Activated T-helper 2 cell treated with anti-CD3 and anti-CD28 coated beads, Interferon-gamma antibody, Interleukin-2, Interleukin-4, amounts not matched to agents 10 μg/mL and 5 μg/mL and 100 μg/mL, durations not matched to agents 14 hours and 24 hours and 36 hours (primary cell): ENCODE results near the gene HTR6. TPM values are rescaled to one million over a fixed set of nuclear protein-coding genes. Genes with fewer than 3 reads are reported as not detected.
A peak's percentile ranks its signal among the peaks of the same experiment; 100 is the strongest.

Source experiments
- DNase-seq: peaks from one replicate; pipeline ENCODE4 v3.0.0; 2021; ENCODE audit warnings: low spot score
- H3K27ac Mint-ChIP-seq: one replicate; pipeline ENCODE4 v1.8.0; 2021; ENCODE audit warnings: mixed read lengths
- H3K27me3 Mint-ChIP-seq: one replicate; pipeline ENCODE4 v1.8.0; 2021; ENCODE audit warnings: low read depth, mixed read lengths
- H3K36me3 Mint-ChIP-seq: one replicate; pipeline ENCODE4 v1.8.0; 2021; ENCODE audit warnings: low read depth, mixed read lengths
- H3K4me1 Mint-ChIP-seq: one replicate; pipeline ENCODE4 v1.8.0; 2021; ENCODE audit warnings: low read depth, mixed read lengths
- H3K4me3 Mint-ChIP-seq: one replicate; pipeline ENCODE4 v1.8.0; 2021; ENCODE audit warnings: low read depth, mild to moderate bottlenecking, moderate library complexity, mixed read lengths
- H3K9me3 Mint-ChIP-seq: one replicate; pipeline ENCODE4 v1.8.0; 2021; ENCODE audit warnings: mixed read lengths
- intact Hi-C: fragments of 100-400 bp; cut with micrococcal nuclease; formaldehyde crosslinking; loops from one replicate; pipeline ENCODE4 v1.15.1; 2023
- total RNA-seq: library from RNA; stranded (reverse); gene quantifications from 2 replicates; pipeline ENCODE4 v1.2.3, GENCODE V29; 2022

The HTR6 gene
- total RNA-seq, 1 donor from 2014 or later: not detected

DNA sequence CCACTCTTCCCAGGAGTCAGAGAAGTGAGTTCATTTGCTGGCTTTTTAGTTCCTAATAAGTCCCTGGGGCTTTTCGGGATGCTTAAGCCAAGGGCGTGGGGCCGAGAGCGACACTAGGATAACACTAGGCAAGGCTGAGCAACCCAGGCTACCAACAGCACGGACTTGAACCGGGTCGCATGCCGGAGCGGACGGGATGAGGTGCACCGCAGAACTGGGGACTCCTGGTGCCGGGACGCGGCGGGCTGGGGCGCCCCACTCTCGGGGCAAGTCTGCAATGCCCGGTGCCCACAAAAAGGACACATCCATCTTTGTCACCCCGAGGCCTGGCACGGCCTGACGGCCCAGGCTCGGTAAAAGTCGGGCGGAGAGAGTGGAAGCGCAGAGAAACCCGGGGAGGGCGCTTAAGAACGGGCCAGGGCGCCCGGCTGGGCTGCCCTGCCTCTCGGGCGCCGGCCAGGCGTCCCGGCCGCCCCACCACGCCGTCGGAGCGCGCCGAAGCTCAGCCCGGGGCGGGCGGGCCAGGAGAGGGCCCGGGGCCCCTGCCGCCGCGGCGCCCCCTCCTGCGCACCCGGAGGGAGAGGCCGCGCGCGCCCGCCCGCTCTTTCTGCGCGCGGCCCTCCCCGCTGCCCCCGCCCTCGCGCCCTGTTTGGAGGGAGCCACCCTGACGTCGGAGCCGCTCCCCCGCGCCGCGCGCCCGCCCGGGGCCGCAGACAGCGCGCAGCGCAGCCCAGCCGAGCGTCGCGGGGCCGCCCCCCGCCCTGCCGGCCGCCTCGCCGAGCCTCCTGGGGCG, 20.9 kb upstream of the HTR6 start, which contains the start of gene NBL1:
Gene NBL1, plus strand, starts transcription at position 710 of the 793 bp plus-strand sequence. CDS start 10,720 bp downstream, outside the sequence.
- Mint-ChIP-seq H3K9me3 (no peaks in the 10 kb centered on the region), H3K27ac (peak within 1 kb of the TSS; percentile 83), H3K27me3 (peaks cover 17% of the 10 kb centered on the region), H3K36me3 (peaks cover 3% of the 10 kb centered on the region), H3K4me1 (peaks cover 28% of the 10 kb centered on the region), H3K4me3 (peak within 1 kb of the TSS; percentile 98)
- peak; percentile 71 for DNase-seq
- intact Hi-C loops: loop anchor here (2.0 kb wide), 2 partner anchors 47 to 253 kb away; a partner anchor contains a TSS

DNA sequence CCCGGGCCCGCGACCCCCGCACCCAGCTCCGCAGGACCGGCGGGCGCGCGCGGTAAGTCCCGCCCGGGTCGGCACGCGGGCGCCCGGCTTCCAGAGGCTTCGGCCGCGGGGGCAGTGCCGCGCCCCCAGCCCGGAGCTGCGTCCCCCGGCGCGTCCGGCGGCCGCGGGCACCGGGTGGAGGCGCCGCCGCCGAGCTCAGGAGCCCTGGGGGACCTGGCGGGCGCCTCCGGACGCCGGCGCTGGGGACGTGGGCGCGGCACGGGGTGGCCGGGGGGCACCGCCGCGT, 20.3 kb upstream of the HTR6 start:
- no peak overlapping the region for H3K4me3 Mint-ChIP-seq
- peaks cover 28% of the 10 kb centered on the region for H3K4me1 Mint-ChIP-seq
- intact Hi-C loops: loop anchor here (2.0 kb wide), 2 partner anchors 48 to 254 kb away; a partner anchor contains a TSS
- H3K27ac Mint-ChIP-seq: no peak overlapping the region
- peaks cover 3% of the 10 kb centered on the region for H3K36me3 Mint-ChIP-seq
- H3K27me3 Mint-ChIP-seq: peaks cover 17% of the 10 kb centered on the region
- no peak for DNase-seq
- no peaks in the 10 kb centered on the region for H3K9me3 Mint-ChIP-seq

DNA sequence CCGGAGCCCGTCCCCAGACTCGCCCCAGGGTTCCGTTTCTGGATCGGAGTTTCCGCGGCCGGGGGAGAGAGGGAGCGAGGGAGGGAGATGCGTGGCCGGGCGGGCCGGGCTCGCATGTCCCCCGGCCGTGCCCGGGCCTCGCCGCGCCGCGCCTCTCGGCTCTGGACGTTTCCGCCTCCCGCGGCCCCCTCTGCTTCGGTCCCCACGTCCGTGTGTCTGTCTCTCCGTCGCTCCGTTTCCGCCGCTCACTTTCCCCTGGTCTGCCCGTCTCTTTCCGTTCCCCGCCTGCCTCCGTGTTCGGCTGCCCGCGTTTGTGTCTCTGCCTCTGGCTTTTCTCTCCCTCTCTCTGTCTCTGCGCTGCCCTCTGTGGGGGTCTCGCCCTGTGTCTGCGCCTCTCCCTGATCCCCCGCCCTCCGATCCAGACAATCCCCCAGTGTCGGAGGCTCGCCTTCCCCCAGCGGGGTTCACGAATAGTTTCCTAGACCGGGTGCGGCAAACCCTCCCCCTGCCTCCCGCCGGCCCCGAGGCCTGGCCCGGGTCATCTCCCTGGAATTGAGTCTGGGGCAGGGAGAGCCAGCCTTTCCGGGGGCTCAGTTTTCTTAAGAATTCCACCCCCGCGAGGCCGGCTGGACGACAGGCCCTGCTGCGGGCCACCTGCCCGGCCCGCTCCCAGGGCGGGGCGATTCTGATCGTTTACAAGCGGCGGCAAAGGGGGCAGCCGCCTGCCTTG, 19.8 kb upstream of the HTR6 start:
- Mint-ChIP-seq H3K9me3 (no peaks in the 10 kb centered on the region), H3K27me3 (peaks cover 17% of the 10 kb centered on the region), H3K4me3 (peak overlapping the region; percentile 98), H3K27ac (peak overlapping the region; percentile 83), H3K4me1 (peaks cover 28% of the 10 kb centered on the region), H3K36me3 (peaks cover 3% of the 10 kb centered on the region)
- intact Hi-C loops: loop anchor here (2.0 kb wide), 2 partner anchors 48 to 254 kb away; a partner anchor contains a TSS
- peak; percentile 40 for DNase-seq

DNA sequence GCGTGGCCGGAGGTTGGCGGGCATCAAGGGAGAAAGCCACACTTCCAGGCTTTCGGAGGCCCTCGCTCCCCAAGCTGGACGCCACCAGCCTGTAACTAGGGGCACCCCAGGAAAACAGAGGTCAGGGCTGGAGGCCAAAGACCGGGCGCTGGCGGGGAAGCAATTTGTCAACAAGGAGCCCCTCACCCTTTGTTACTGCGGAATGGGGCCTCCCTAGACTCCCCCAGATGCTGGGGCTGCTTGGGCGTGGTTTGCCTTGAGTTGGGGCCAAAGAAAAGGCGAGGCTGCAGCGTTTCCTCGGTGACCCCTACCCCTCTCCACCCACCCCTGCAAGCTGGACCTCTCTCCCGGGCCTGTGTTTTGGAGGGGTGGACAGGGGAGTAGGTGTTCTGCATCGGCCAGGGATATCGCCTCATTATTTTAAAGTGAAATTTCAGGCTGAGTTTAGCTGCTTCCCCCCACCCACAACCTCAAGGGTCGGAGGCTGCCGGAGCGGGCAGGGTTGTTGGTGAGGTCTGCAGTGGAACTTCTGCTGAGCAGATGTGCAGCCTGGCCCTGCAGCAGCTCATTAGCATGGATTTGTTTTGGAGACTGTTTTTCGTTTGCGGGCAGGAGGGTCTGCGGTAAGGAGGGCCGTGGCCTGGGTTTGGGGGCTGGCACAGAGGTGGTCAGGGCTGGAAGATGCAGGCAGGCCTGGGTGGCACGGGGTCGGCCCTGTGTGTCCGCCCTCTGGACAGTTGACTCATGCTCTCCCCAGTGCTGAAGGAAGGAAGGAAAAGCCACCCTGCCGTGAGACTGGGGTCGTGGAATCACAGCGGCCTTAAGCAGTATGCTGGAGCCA, 19.0 kb upstream of the HTR6 start:
- Mint-ChIP-seq H3K27ac (no peak overlapping the region), H3K9me3 (no peaks in the 10 kb centered on the region), H3K36me3 (peaks cover 3% of the 10 kb centered on the region), H3K4me1 (peaks cover 31% of the 10 kb centered on the region), H3K27me3 (peaks cover 17% of the 10 kb centered on the region), H3K4me3 (peak overlapping the region; percentile 98)
- intact Hi-C loops: loop anchor here (2.0 kb wide), 2 partner anchors 49 to 255 kb away; a partner anchor contains a TSS
- no peak for DNase-seq

DNA sequence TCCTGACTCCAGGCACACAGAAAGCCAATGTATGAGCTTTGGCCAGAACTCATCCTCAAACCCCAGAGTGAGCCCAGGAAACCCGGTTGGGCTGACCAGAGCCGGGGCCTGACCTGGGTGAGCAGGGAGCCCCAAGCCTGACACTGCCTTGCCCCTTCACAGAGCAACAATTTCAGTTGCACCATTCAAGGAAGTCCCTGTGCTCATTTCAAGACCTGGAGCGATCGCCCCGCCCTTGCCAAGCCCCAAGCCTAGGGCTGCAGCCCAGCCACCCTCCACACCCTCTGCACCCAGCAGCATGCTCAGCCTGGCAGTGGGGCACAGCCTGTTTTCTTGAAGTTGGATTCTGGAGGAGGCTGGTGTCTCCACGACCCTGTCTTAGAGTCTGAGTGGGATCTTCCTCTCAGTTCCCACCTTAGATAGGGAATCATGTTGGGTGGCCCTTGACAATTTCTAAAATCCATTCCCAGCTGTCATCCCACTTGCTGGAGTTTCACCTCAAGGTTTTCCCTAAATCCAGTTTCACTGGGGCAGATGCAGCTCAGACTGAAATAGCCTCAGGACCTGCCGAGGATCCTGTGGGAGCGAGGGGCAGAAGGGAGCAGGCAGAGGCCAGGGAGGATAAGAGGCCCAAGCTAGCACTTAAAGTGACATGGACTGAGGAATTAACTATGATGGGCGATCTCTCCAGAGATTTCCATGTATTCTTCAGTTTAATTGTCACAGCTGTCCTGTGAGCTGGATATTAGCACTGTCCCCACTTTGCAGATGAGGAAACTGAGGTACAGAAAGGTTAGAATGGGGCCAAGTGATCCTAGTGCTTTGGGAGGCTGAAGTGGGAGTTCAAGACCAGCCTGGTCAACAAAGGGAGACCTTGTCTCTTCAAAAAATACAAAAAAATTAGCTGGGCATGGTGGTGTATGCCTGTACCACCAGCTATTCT, 18.0 kb upstream of the HTR6 start:
- Mint-ChIP-seq H3K4me3 (peak overlapping the region; percentile 98), H3K4me1 (peaks cover 32% of the 10 kb centered on the region), H3K9me3 (no peaks in the 10 kb centered on the region), H3K27ac (no peak overlapping the region), H3K27me3 (peaks cover 12% of the 10 kb centered on the region), H3K36me3 (peaks cover 3% of the 10 kb centered on the region)
- intact Hi-C loops: no loop called here
- no peak for DNase-seq

DNA sequence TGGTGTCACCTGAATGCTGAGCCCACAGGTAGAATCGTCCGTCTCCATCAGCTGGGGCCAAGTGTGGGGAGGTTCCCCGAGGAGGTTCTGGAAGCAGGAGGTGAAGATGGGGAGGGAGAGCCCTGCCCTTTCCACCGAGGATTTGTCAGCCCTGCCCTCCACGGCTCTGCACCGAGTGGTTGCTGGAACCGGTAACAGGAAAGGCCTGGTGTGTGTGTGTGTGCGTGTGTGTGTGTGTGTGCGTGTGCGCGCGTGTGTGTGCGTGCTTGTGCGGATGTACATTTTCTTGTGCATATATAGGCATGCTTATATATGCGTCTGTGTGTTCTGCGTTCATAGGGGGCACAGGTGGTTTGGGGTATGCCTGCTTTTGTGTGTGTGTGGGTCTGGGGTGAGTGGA, 17.0 kb upstream of the HTR6 start:
- H3K27me3 Mint-ChIP-seq: peaks cover 9% of the 10 kb centered on the region
- H3K4me3 Mint-ChIP-seq: no peak overlapping the region
- intact Hi-C loops: no loop called here
- peaks cover 32% of the 10 kb centered on the region for H3K4me1 Mint-ChIP-seq
- H3K9me3 Mint-ChIP-seq: no peaks in the 10 kb centered on the region
- DNase-seq: peak; percentile 33
- no peak overlapping the region for H3K27ac Mint-ChIP-seq
- peaks cover 3% of the 10 kb centered on the region for H3K36me3 Mint-ChIP-seq

DNA sequence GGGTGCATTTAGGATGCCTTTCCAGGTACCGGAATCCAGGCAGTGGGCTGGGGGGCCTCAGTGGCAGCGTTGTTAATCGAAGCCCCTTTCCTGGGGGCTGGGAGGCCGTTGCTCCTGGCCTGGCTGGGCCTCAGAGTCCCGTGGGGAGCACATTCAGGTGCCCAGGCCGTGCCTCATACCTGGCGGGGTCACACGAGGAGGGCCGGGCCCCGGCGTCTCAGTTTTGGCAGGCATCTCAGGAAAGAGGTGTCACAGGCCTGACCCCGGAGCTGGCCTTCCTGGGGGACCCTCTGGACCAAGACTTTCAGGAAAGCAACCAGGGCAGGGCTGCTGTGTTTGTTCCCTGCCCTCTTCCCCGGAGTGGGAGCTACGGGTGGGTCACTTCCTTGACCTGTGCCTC, 16.4 kb upstream of the HTR6 start:
- Mint-ChIP-seq H3K36me3 (peaks cover 3% of the 10 kb centered on the region), H3K4me1 (peaks cover 29% of the 10 kb centered on the region), H3K9me3 (no peaks in the 10 kb centered on the region), H3K27me3 (peaks cover 3% of the 10 kb centered on the region), H3K27ac (no peak overlapping the region), H3K4me3 (no peak overlapping the region)
- DNase-seq: no peak
- intact Hi-C loops: no loop called here

DNA sequence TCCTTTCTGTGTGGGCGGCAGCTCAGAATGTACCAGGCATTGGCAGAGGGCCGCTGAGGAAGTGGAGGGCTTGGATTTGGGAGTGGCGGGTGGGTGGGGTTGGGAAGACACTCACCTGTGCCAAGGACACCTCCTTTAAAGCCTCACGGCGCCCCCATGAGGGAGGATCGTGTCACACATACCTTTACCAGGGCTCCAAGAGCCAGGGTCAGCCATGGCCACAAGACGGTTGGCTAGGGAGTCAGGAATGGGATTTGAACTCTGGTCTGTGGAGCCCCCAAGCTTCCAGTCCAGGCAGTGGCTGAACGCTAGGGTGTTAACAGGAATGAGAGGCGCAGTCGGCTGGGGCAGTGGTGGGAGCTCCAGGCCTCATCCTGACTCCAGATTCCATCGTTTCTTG, 16.0 kb upstream of the HTR6 start:
- no peak for DNase-seq
- Mint-ChIP-seq H3K27me3 (no peaks in the 10 kb centered on the region), H3K9me3 (no peaks in the 10 kb centered on the region), H3K27ac (no peak overlapping the region), H3K4me3 (no peak overlapping the region), H3K36me3 (peaks cover 3% of the 10 kb centered on the region), H3K4me1 (peaks cover 29% of the 10 kb centered on the region)
- intact Hi-C loops: no loop called here

DNA sequence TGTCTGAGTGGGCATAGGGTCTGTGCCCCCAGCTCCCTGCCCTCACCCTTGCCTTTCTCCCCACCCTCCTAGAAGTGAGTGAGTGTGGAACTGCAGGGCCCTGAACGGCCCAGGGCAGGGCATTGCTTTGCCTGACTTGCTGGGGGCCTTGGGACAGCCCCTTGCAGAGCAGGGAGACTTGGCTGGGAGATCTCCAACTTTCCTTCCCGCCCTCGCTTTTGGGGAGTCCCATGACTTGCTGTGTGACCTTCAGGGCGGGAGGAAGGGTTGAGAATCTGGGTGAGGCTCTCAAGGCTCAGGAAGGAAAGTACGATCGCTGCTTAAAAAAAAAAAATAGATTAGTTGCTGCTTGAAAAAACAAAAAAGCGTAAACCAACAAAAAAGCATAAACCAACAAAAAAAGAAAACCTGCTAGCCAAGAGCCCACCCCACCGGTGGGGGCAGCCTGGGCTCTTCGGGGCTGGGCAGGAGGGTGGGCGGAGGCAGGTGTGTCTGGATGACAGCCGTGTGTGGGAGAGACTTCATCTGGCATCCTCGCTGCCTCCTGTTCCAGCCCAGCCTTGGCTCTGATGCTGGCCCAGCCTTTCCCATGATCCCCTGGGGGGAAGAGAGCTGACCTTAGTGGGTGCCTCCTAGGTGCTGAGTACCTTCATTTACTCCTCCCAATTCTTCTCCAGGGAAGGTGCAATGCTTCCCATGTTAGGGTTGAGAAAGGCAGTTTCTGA, 14.1 kb upstream of the HTR6 start:
- H3K4me1 Mint-ChIP-seq: peaks cover 31% of the 10 kb centered on the region
- no peak for DNase-seq
- H3K36me3 Mint-ChIP-seq: peaks cover 4% of the 10 kb centered on the region
- H3K27ac Mint-ChIP-seq: no peak overlapping the region
- intact Hi-C loops: loop anchor here (5.0 kb wide), 3 partner anchors 163 to 398 kb away; partner anchors contain the start of genes CAPZB, EMC1 and MRTO4
- H3K4me3 Mint-ChIP-seq: no peak overlapping the region
- no peaks in the 10 kb centered on the region for H3K9me3 Mint-ChIP-seq
- H3K27me3 Mint-ChIP-seq: no peaks in the 10 kb centered on the region

DNA sequence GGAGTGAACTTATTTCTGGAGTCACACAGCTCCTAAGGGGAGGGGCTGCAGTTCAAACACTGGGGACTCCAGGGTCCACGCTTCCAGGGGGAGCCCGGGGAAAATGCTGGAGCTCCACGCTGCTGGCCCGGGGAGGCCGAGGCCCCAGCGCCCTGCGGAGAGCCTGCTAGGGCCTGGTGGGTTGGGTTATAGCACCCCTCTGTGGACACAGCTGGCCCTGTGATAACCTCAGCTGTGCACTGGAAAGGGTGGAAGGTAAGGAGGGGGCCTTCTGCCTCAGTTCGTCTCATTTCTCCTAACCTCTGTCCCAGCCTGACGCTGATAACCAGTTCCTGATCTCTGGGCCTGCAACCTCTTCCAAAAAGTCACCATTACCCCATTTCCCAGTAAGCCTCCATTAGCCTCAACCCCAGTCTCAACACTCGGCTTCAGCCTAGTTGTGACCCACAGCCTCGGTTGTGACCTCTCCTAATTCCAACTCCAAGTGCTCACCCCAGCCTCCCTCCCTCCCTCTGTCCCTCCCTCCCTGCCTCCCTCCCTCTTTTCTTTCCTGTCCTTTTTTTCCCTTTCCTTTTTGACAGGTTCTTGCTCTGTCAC, 13.4 kb upstream of the HTR6 start:
- H3K36me3 Mint-ChIP-seq: peaks cover 4% of the 10 kb centered on the region
- H3K4me3 Mint-ChIP-seq: no peak overlapping the region
- H3K9me3 Mint-ChIP-seq: no peaks in the 10 kb centered on the region
- H3K27me3 Mint-ChIP-seq: no peaks in the 10 kb centered on the region
- peak; percentile 41 for DNase-seq
- peaks cover 25% of the 10 kb centered on the region for H3K4me1 Mint-ChIP-seq
- intact Hi-C loops: loop anchor here (5.0 kb wide), 3 partner anchors 164 to 399 kb away; partner anchors contain the start of genes CAPZB, EMC1 and MRTO4
- no peak overlapping the region for H3K27ac Mint-ChIP-seq

DNA sequence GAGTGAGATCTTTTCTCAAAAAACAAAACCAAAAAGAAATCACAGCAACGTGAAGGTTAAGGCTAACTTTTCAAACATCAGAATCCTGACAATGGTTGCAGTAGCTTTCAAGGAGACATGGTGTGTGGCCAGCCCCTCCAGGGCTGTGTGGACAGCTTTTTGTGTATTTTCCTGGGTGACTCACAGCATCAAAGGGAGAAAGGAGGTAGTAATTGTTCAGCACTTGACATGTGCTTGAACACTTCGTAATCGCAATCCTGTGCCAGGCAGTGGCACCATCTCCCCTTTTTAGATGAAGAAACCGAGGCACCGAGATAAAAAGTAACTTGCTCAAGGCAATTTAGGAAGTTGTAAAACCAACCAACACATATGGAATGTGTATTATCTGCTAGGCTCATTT, 10.3 kb upstream of the HTR6 start:
- H3K4me3 Mint-ChIP-seq: no peak overlapping the region
- no peak for DNase-seq
- H3K9me3 Mint-ChIP-seq: no peaks in the 10 kb centered on the region
- H3K27me3 Mint-ChIP-seq: no peaks in the 10 kb centered on the region
- no peak overlapping the region for H3K27ac Mint-ChIP-seq
- intact Hi-C loops: loop anchor here (5.0 kb wide), 3 partner anchors 167 to 402 kb away; partner anchors contain the start of genes CAPZB, EMC1 and MRTO4
- peaks cover 11% of the 10 kb centered on the region for H3K4me1 Mint-ChIP-seq
- H3K36me3 Mint-ChIP-seq: peaks cover 4% of the 10 kb centered on the region
